Suprapubic skin (tissue), 3 donors: Measurements from ENCODE around the gene UBTD1.

Source experiments
- CTCF ChIP-seq, 2 donors: fragments of 200-600 bp in 1 of 2; fragments of 450-650 bp in 1 of 2; sonication (generic) in 1 of 2; IDR thresholded peaks; one replicate each; pipeline ENCODE4 v1.5.1; 2016 to 2019; ENCODE audit warnings: antibody characterized with exemption in 2 of 2, mild to moderate bottlenecking in 1 of 2, moderate library complexity in 1 of 2
- POLR2A ChIP-seq, 2 donors: fragments of 450-650 bp; IDR thresholded peaks; one replicate each; pipeline ENCODE4 v1.6.1; 2017; ENCODE audit warnings: antibody characterized with exemption in 2 of 2, mild to moderate bottlenecking in 2 of 2, moderate library complexity in 2 of 2

GRCh38 chr10:97583476-97583875 lies 84.8 kb downstream of the UBTD1 start:
- no peak for TF ChIP-seq CTCF (IDR thresholded peaks at IDR 0.05)
- no peak for TF ChIP-seq POLR2A (IDR thresholded peaks at IDR 0.05)
